NT2/D1 (cell line): ENCODE results near the gene SARS1.
A peak's percentile ranks its signal among the peaks of the same experiment; 100 is the strongest.

Experiments used
- DNase-seq: peaks from one replicate; pipeline ENCODE4 v3.0.0-alpha.2; 2011; ENCODE audit warnings: low read depth, low spot score
- H3K27me3 ChIP-seq: 2 replicates; pipeline ENCODE4 v1.6.0; 2011; ENCODE audit warnings: mild to moderate bottlenecking; ENCODE audit not compliant: insufficient read length, insufficient read depth
- H3K36me3 ChIP-seq: 2 replicates; pipeline ENCODE4 v1.6.1; 2011; ENCODE audit warnings: mild to moderate bottlenecking, low read length, mixed read lengths; ENCODE audit not compliant: insufficient read depth, insufficient read length
- H3K4me1 ChIP-seq: 2 replicates; pipeline ENCODE4 v1.5.1; 2011; ENCODE audit not compliant: insufficient read depth, insufficient read length
- H3K4me3 ChIP-seq: 2 replicates; pipeline ENCODE4 v1.5.1; 2011; ENCODE audit warnings: low read depth; ENCODE audit not compliant: insufficient read length
- H3K9ac ChIP-seq: 2 replicates; pipeline ENCODE4 v1.6.0; 2011; ENCODE audit warnings: low read depth; ENCODE audit not compliant: insufficient read length
- H3K9me3 ChIP-seq: 2 replicates; pipeline ENCODE4 v1.5.1; 2011; ENCODE audit warnings: mild to moderate bottlenecking, low read length; ENCODE audit not compliant: insufficient read depth
- SUZ12 ChIP-seq: IDR thresholded peaks from 2 replicates; pipeline ENCODE4 v1.6.1; 2011; ENCODE audit not compliant: insufficient read length, insufficient read depth; ENCODE audit errors: extremely low read depth
- YY1 ChIP-seq: IDR thresholded peaks from 2 replicates; pipeline ENCODE4 v1.6.1; 2011; ENCODE audit not compliant: insufficient read length, insufficient read depth
- ZNF274 ChIP-seq: IDR thresholded peaks from 2 replicates; pipeline ENCODE4 v1.6.1; 2011; ENCODE audit warnings: mild to moderate bottlenecking, low read depth, low read length

Gene SARS1

DNA sequence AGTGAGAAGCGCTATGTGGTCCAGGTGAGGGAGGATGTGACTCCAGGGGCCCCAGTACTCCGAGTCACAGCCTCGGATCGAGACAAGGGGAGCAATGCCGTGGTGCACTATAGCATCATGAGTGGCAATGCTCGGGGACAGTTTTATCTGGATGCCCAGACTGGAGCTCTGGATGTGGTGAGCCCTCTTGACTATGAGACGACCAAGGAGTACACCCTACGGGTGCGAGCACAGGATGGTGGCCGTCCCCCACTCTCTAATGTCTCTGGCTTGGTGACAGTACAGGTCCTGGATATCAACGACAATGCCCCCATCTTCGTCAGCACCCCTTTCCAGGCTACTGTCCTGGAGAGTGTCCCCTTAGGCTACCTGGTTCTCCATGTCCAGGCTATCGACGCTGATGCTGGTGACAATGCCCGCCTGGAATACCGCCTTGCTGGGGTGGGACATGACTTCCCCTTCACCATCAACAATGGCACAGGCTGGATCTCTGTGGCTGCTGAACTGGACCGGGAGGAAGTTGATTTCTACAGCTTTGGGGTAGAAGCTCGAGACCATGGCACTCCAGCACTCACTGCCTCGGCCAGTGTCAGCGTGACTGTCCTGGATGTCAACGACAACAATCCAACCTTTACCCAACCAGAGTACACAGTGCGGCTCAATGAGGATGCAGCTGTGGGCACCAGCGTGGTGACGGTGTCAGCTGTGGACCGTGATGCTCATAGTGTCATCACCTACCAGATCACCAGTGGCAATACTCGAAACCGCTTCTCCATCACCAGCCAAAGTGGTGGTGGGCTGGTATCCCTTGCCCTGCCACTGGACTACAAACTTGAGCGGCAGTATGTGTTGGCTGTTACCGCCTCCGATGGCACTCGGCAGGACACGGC, 37.8 kb downstream of the SARS1 start:
- peaks cover 30% of the 10 kb centered on the region for H3K36me3 ChIP-seq
- no peaks in the 10 kb centered on the region for H3K9me3 ChIP-seq
- DNase-seq, result no peak
- no peak overlapping the region for H3K9ac ChIP-seq
- no peak for TF ChIP-seq SUZ12
- TF ChIP-seq ZNF274, result no peak
- TF ChIP-seq YY1, result no peak
- no peak overlapping the region for H3K4me3 ChIP-seq
- H3K4me1 ChIP-seq, result peaks cover 39% of the 10 kb centered on the region
- H3K27me3 ChIP-seq, result peaks cover 26% of the 10 kb centered on the region

DNA sequence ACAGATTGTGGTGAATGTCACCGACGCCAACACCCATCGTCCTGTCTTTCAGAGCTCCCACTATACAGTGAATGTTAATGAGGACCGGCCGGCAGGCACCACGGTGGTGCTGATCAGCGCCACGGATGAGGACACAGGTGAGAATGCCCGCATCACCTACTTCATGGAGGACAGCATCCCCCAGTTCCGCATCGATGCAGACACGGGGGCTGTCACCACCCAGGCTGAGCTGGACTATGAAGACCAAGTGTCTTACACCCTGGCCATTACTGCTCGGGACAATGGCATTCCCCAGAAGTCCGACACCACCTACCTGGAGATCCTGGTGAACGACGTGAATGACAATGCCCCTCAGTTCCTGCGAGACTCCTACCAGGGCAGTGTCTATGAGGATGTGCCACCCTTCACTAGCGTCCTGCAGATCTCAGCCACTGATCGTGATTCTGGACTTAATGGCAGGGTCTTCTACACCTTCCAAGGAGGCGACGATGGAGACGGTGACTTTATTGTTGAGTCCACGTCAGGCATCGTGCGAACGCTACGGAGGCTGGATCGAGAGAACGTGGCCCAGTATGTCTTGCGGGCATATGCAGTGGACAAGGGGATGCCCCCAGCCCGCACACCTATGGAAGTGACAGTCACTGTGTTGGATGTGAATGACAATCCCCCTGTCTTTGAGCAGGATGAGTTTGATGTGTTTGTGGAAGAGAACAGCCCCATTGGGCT, 38.6 kb downstream of the SARS1 start:
- peaks cover 30% of the 10 kb centered on the region for H3K36me3 ChIP-seq
- H3K9ac ChIP-seq, result no peak overlapping the region
- H3K4me3 ChIP-seq, result no peak overlapping the region
- H3K4me1 ChIP-seq, result peaks cover 39% of the 10 kb centered on the region
- peaks cover 22% of the 10 kb centered on the region for H3K27me3 ChIP-seq
- TF ChIP-seq ZNF274, result no peak
- no peak for TF ChIP-seq SUZ12
- TF ChIP-seq YY1, result no peak
- H3K9me3 ChIP-seq, result no peaks in the 10 kb centered on the region
- DNase-seq, result no peak

DNA sequence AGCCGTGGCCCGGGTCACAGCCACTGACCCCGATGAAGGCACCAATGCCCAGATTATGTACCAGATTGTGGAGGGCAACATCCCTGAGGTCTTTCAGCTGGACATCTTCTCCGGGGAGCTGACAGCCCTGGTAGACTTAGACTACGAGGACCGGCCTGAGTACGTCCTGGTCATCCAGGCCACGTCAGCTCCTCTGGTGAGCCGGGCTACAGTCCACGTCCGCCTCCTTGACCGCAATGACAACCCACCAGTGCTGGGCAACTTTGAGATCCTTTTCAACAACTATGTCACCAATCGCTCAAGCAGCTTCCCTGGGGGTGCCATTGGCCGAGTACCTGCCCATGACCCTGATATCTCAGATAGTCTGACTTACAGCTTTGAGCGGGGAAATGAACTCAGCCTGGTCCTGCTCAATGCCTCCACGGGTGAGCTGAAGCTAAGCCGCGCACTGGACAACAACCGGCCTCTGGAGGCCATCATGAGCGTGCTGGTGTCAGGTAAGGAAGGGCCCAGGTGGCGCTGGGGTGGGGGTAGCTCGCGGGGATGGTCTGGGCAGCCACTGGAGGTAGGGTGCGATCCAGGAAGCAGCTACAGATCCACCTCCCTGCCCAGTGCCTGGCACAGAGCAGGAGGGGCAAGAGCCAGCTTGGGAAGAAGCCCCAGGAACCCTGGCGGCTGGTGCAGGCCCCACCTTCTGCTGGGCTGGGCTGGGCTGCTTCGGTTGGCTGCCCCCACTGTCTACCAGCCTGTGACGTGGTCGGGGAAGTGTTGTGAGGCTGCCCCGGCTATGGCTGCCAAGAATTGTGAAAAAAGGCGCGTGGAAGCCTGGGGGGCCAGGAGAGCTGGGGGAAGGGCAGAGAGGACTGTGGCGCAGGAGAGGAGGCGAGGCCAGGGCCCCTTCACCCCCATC, 39.4 kb downstream of the SARS1 start:
- no peak overlapping the region for H3K4me3 ChIP-seq
- peaks cover 13% of the 10 kb centered on the region for H3K27me3 ChIP-seq
- TF ChIP-seq ZNF274, result no peak
- no peak for TF ChIP-seq YY1
- no peak for TF ChIP-seq SUZ12
- DNase-seq, result no peak
- H3K36me3 ChIP-seq, result peaks cover 31% of the 10 kb centered on the region
- no peaks in the 10 kb centered on the region for H3K9me3 ChIP-seq
- H3K9ac ChIP-seq, result peak overlapping the region; percentile 72
- peaks cover 45% of the 10 kb centered on the region for H3K4me1 ChIP-seq

DNA sequence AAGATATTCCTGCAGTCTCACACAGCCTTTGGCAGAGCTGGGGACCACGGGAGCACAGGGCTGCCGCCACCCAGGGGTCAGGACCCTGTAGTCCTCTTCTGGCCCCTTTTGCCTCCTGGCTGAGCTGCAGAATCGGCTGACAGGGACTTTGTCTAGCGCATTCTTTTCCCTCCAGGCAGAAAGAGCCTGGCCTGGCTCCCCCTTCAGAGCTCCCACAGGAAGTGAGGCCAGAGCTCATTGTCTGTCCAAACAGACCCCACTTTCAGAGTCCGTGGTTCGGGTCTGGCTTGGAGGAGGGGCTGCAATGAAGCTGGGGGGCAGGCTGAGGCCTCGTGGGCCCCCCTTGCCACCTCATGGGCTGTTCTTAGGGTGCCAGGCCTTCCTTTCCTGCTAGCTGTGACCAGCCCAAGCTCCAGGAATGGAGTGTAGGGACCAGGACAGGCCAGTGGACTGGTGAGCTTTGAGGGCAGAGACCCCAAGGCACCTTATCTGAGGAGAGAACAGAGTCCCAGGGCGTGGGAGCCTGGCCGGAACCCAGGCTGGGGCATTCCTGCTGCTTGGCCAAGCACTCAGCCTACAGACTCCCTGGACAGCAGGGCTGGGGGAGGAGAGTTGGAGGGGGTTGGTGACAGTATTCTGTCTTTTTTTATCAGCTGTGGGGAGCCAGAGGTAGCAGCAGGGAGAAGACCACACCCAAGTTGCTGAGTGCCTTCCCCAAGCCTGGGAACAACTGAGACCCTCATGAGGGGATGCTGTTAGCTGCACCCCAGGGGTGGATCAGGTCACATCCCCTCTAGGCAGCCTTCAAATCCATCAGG, 40.3 kb downstream of the SARS1 start:
- Histone ChIP-seq H3K9ac (peak overlapping the region; percentile 72), H3K4me1 (peaks cover 46% of the 10 kb centered on the region), H3K9me3 (no peaks in the 10 kb centered on the region), H3K27me3 (peaks cover 8% of the 10 kb centered on the region), H3K4me3 (no peak overlapping the region), H3K36me3 (peaks cover 40% of the 10 kb centered on the region)
- TF ChIP-seq YY1 (no peak), ZNF274 (no peak), SUZ12 (no peak)
- DNase-seq, result no peak

DNA sequence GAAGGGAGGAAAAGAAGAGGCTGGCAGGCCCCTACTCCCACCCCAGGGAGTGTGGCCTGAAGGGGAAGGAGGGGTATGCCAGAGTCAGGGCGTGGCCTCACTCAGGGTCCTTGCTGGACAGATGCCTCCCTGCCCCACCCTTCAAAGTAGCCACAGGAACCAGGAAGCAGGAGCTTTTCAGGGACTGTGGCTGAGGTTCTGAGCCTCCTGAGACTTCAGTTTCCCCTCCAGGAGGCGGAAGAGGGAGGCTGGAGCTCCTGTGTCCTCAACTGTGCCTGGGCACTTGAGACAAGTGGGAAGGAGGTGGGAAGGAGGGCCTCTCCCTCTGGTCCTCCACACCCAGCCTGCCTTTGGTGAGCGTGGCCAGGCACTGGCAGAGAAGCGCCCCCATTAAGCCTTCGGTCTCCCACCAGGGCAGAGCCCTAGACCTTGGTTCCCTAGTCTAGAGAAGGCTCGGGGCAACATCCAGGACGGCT, 40.9 kb downstream of the SARS1 start:
- Histone ChIP-seq H3K9ac (peak overlapping the region; percentile 72), H3K4me1 (peaks cover 52% of the 10 kb centered on the region), H3K9me3 (no peaks in the 10 kb centered on the region), H3K4me3 (no peak overlapping the region), H3K27me3 (peaks cover 8% of the 10 kb centered on the region), H3K36me3 (peaks cover 46% of the 10 kb centered on the region)
- TF ChIP-seq YY1 (no peak), SUZ12 (no peak), ZNF274 (no peak)
- no peak for DNase-seq

DNA sequence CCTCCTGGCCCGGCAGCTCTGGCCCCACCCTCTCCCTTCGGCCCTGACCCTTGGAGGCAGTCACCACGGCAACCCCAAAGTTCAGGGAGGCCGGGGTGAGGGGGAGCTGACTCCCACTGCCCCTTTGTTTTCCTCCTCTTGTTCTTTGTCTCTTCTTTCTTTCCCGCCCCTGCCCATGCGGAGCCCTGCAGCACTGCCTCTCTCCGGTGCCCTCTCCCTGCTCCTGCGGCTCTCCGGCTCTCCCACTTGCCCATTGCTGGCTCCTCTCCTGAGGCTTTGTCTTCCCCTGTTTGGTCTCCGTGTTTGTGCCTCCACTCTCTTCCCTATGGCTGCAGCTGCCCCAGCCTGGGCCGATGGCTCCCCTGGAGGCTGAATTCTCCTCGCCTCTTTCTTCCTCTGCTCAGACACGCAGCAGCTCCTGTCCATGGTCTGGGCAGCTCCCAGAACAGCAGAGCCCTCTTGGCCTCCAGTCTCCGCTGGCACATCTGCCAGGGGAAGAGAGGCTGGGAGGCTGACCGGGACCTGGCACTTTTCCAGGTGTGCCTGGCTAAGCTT, 41.5 kb downstream of the SARS1 start:
- peaks cover 51% of the 10 kb centered on the region for H3K4me1 ChIP-seq

More for the DNA sequence above, 41.5 kb downstream of the SARS1 start:
- Histone ChIP-seq H3K9me3 (no peaks in the 10 kb centered on the region), H3K9ac (peak overlapping the region; percentile 72), H3K4me3 (no peak overlapping the region), H3K27me3 (peaks cover 6% of the 10 kb centered on the region), H3K36me3 (peaks cover 46% of the 10 kb centered on the region)
- DNase-seq, result no peak
- no peak for TF ChIP-seq YY1
- TF ChIP-seq ZNF274, result no peak
- no peak for TF ChIP-seq SUZ12
